ENCODE measurements around the gene MLLT10.

The MLLT10 gene

GRCh38 chr10:21757185-21757901 lies 223.3 kb downstream of the MLLT10 start:
- Mint-ChIP-seq H3K27me3 (no peaks in the 10 kb centered on the region), H3K27ac (no peak overlapping the region), H3K36me3 (ENCODE audit: low read depth) (peaks cover 6% of the 10 kb centered on the region), H3K4me3 (no peak overlapping the region), H3K4me1 (no peaks in the 10 kb centered on the region), H3K9me3 (no peaks in the 10 kb centered on the region)
- ATAC-seq (no peak), DNase-seq (no peak)

DNA sequence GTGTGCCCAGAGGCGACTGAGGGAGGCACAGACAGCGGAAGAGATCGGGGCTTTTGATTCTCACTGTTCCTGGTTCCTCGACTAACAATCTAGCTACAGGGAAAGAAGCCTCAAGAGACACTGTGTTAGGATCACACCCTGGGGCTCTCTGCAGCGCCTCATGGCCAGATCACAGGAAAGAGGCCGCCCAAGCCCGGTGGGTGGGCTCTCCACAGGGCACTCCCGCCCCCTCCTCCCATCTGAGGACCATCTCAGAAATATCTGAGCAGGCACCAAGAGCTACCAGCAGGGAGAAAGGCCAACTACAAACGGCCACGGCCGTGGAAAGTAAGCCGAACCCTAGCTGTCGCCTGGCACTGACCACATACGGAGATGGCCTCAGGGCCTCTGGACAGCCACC lies 224.2 kb downstream of the MLLT10 start:
- Mint-ChIP-seq H3K9me3 (no peaks in the 10 kb centered on the region), H3K36me3 (ENCODE audit: low read depth) (peaks cover 6% of the 10 kb centered on the region), H3K27ac (no peak overlapping the region), H3K4me3 (no peak overlapping the region), H3K27me3 (no peaks in the 10 kb centered on the region), H3K4me1 (no peaks in the 10 kb centered on the region)
- no peak for DNase-seq
- ATAC-seq: no peak

DNA sequence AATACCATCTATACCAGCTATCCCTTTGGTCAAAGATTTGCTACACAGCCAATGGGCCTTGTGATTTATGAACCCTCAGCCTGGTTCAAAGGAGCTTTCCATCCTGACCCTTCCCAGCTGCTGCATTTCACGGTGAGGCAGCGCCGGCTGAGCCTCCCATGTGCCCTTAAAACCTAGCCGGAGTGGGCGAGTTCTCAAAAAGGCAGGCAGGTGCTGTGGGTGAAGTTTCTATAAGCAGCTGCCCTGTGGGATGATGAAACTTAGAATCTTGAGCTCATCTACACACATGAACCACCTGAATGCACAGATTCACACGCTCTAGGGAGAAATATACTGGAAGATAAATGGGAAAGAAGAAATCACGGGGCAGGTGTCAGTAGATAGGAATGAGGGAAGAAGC lies 224.7 kb downstream of the MLLT10 start:
- DNase-seq: no peak
- Mint-ChIP-seq H3K4me1 (no peaks in the 10 kb centered on the region), H3K27ac (no peak overlapping the region), H3K9me3 (no peaks in the 10 kb centered on the region), H3K27me3 (no peaks in the 10 kb centered on the region), H3K36me3 (ENCODE audit: low read depth) (peaks cover 8% of the 10 kb centered on the region), H3K4me3 (no peak overlapping the region)
- ATAC-seq: no peak

DNA sequence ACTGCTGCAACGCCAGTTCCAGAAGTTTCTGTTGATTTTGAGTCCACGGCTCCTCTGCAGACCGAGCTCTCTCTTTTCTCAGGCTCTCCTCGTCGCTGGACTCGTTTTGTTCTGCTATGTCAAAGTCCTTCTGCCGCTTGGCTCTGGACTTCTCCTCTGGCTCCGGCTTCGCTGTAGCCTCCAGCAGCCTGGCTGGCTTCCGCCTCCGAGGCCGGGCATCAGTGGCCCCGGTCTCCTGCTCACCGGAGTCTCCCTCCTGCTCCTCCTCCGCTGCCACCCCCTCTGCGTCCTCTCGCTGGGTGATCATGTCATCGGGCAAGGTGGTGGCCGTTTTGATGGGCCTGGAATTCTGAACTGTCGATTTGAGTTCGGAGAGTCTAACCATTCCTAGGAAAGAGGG lies 225.2 kb downstream of the MLLT10 start:
- no peak for DNase-seq
- H3K27me3 Mint-ChIP-seq: no peaks in the 10 kb centered on the region
- H3K36me3 Mint-ChIP-seq (ENCODE audit: low read depth): peaks cover 12% of the 10 kb centered on the region
- no peak overlapping the region for H3K4me3 Mint-ChIP-seq
- H3K27ac Mint-ChIP-seq: no peak overlapping the region
- no peaks in the 10 kb centered on the region for H3K9me3 Mint-ChIP-seq
- ATAC-seq: no peak
- no peaks in the 10 kb centered on the region for H3K4me1 Mint-ChIP-seq

DNA sequence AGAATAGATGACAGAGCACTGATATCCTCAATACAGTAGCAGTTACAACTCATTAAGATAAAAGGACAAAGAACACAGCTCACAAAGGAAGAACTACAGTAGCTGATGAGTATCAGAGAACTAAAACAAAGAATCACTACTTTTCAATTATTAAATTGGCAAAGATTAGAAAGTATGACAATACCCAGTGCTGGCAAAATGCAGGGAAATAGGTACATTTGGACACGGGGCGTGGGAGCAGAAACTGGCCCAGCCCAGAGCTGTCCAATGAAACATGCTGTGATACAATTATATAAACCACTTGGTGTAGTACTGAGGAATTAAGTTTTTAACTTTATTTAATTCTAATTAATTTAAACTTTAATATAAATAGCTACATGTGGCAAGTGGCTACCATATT lies 226.3 kb downstream of the MLLT10 start:
- DNase-seq (no peak), ATAC-seq (no peak)
- H3K36me3 Mint-ChIP-seq (ENCODE audit: low read depth): peaks cover 15% of the 10 kb centered on the region
- H3K4me3 Mint-ChIP-seq: no peak overlapping the region
- no peak overlapping the region for H3K27ac Mint-ChIP-seq
- peaks cover 3% of the 10 kb centered on the region for H3K4me1 Mint-ChIP-seq
- no peaks in the 10 kb centered on the region for H3K9me3 Mint-ChIP-seq
- H3K27me3 Mint-ChIP-seq: no peaks in the 10 kb centered on the region

DNA sequence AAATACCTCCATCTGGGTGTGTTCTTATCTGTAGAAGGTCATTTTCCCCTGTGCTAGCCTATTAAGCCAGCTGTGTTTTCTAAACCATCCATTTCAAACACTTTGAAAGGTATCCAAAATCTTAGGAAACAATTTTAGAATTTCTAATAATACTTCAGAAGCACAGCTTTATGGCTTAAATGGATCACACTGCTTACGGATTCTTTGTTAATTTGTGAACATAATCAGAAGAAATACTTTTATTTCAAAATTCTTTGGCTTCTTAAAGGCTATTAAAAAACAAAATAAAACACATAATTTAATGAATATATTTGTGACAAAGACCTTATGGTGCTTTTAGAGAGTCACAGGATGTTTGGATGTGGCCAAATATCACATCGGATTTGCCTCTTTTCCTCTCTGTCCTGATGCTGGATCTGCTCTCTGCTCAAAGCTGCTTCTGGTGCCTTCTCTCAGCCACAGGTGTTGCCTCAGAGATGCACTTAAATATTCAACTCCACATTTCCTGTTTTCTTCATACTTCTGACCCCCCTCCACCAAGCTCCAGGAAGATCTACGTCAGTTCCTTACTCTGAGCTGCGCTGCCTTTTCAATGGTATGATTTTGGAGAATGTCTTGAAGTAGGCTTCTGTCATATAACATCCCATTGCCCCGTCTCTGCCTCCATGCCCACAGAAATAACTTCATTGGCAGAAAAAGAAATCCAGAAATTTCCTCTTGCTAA lies 230.6 kb downstream of the MLLT10 start:
- no peak for ATAC-seq
- Mint-ChIP-seq H3K27me3 (no peaks in the 10 kb centered on the region), H3K9me3 (no peaks in the 10 kb centered on the region), H3K4me1 (peaks cover 3% of the 10 kb centered on the region), H3K36me3 (ENCODE audit: low read depth) (peaks cover 14% of the 10 kb centered on the region), H3K4me3 (no peak overlapping the region), H3K27ac (no peak overlapping the region)
- DNase-seq: no peak

DNA sequence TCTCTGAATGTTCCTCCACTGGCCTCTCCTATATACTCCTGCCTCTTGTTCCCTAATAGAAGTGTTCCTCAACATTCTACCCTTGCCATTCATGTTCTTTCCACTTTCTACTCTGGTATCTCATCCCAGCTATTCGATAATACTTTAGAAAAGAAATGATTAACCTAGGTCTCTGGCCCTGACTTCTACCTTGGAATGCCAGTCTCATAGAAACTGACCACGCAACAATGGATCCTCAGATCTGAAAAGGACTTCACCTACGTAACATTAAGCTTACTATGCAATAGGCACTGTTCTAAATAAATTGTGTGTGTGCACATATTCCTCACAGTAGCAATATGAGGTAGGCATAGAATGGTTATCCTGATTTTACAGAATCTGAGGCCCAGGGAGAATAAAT lies 235.0 kb downstream of the MLLT10 start:
- Mint-ChIP-seq H3K27me3 (no peaks in the 10 kb centered on the region), H3K4me1 (peaks cover 5% of the 10 kb centered on the region), H3K4me3 (no peak overlapping the region), H3K9me3 (peaks cover 6% of the 10 kb centered on the region), H3K27ac (no peak overlapping the region), H3K36me3 (ENCODE audit: low read depth) (peaks cover 12% of the 10 kb centered on the region)
- no peak for DNase-seq
- no peak for ATAC-seq

GRCh38 chr10:21771219-21771618 lies 237.2 kb downstream of the MLLT10 start:
- peaks cover 7% of the 10 kb centered on the region for H3K36me3 Mint-ChIP-seq (ENCODE audit: low read depth)

DNA sequence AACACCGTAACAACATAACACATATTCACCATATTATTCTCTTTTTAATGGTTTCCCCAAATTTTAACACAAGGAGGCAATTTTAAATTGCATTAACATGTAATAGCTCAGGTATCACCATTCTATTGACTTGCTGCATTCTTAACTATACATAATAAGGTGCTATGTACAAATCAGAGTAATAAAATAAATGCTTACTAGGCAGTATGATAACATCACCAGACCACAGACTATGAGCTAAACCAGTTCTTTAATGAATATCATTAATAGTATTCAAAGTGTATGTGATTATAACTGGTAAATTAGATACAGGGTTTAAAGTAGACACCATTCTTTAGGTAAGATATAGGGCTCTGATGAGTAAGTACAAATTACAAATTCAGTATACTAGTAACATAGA lies 242.9 kb downstream of the MLLT10 start:
- H3K4me1 Mint-ChIP-seq: no peaks in the 10 kb centered on the region
- H3K27ac Mint-ChIP-seq: no peak overlapping the region
- H3K27me3 Mint-ChIP-seq: no peaks in the 10 kb centered on the region
- DNase-seq: no peak
- peaks cover 12% of the 10 kb centered on the region for H3K9me3 Mint-ChIP-seq
- ATAC-seq: no peak
- H3K4me3 Mint-ChIP-seq: no peak overlapping the region
- H3K36me3 Mint-ChIP-seq (ENCODE audit: low read depth): peaks cover 27% of the 10 kb centered on the region

More at GRCh38 chr10:21771219-21771618, 237.2 kb downstream of the MLLT10 start:
- H3K4me1 Mint-ChIP-seq: peaks cover 2% of the 10 kb centered on the region
- H3K9me3 Mint-ChIP-seq: peaks cover 9% of the 10 kb centered on the region
- H3K27ac Mint-ChIP-seq: no peak overlapping the region
- no peak for ATAC-seq
- DNase-seq: no peak
- H3K27me3 Mint-ChIP-seq: no peaks in the 10 kb centered on the region
- no peak overlapping the region for H3K4me3 Mint-ChIP-seq

DNA sequence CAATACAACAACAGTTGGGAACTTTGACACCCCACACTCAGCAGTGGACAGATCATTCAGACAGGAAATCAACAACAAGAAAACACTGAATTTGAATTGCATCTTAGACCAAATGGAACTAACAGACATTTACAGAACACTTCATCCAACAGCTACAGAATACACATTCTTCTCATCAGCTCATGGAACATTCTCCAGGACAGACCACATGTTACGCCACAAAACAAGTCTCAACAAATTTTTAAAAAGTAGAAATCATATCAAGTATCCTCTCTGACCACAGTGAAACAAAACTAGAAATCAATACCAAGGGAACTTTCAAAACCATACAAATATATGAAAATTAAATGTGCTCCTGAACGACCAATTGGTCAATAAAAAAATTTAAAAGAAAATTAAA lies 257.2 kb downstream of the MLLT10 start:
- Mint-ChIP-seq H3K9me3 (peaks cover 19% of the 10 kb centered on the region), H3K36me3 (ENCODE audit: low read depth) (peaks cover 22% of the 10 kb centered on the region), H3K4me3 (no peak overlapping the region), H3K27ac (no peak overlapping the region), H3K4me1 (no peaks in the 10 kb centered on the region), H3K27me3 (no peaks in the 10 kb centered on the region)
- DNase-seq (no peak), ATAC-seq (no peak)

Data from activated naive CD8-positive, alpha-beta T cell treated with anti-CD3 and anti-CD28 coated beads, Interleukin-2, amount 50 U/mL, for 24 hours (primary cell).